ENCODE data around the gene C18orf54.

- TF ChIP-seq CTCF (IDR thresholded peaks at IDR 0.05; ENCODE audit: low read depth, low read length) (no peak), MAX (IDR thresholded peaks at IDR 0.05; ENCODE audit: low read depth, low read length) (no peak), POLR2A (IDR thresholded peaks at IDR 0.05; ENCODE audit: extremely low read depth, insufficient read length) (no peak)
These were observed 66.1 kb downstream of the C18orf54 start for GRCh38 chr18:54423831-54424230.

All from NB4 (cell line).